ENCODE data around the gene LYSMD4. TPM values are rescaled to one million over a fixed set of nuclear protein-coding genes. Genes with fewer than 3 reads are reported as not detected.

LYSMD4 gene
- total RNA-seq, 1 donor from 2014 or later = 11.7 TPM

- H3K4me3 ChIP-seq = no peak overlapping the region
- H3K9me3 ChIP-seq (ENCODE audit: low read depth) = no peaks in the 10 kb centered on the region
- Mint-ChIP-seq H3K36me3 (no peaks in the 10 kb centered on the region), H3K4me3 (no peak overlapping the region), H3K27ac (no peak overlapping the region), H3K9me3 (no peaks in the 10 kb centered on the region), H3K27me3 (ENCODE audit: insufficient read depth, low read depth) (no peaks in the 10 kb centered on the region), H3K4me1 (peaks cover 2% of the 10 kb centered on the region)
- DNase-seq (ENCODE audit: low spot score) = no peak
- H3K79me2 ChIP-seq (ENCODE audit: low read depth) = no peaks in the 10 kb centered on the region
- no peaks in the 10 kb centered on the region for H3K27me3 ChIP-seq
- peak overlapping the region; percentile 8 for H2AFZ ChIP-seq (replicated peaks)
- no peaks in the 10 kb centered on the region for H3F3A ChIP-seq (ENCODE audit: low read depth)
- no peaks in the 10 kb centered on the region for H3K36me3 ChIP-seq
- H4K20me1 ChIP-seq (ENCODE audit: low read depth) = no peaks in the 10 kb centered on the region
- H3K9ac ChIP-seq = no peak overlapping the region
- peak overlapping the region; percentile 4 for H3K4me2 ChIP-seq
- peaks cover 12% of the 10 kb centered on the region for H3K4me1 ChIP-seq
- no peak for TF ChIP-seq EZH2 (IDR thresholded peaks at IDR 0.05)
- no peak for TF ChIP-seq EZH2phosphoT487 (IDR thresholded peaks at IDR 0.05)
- TF ChIP-seq CTCF (IDR thresholded peaks at IDR 0.05) = no peak
- H3K27ac ChIP-seq = no peak overlapping the region
Measured at GRCh38 chr15:99763827-99764226, 30.6 kb upstream of the LYSMD4 start.

- no peaks in the 10 kb centered on the region for H3K36me3 Mint-ChIP-seq
- peaks cover 2% of the 10 kb centered on the region for H3K4me1 Mint-ChIP-seq
- no peak for DNase-seq (ENCODE audit: low spot score)
- no peaks in the 10 kb centered on the region for H3F3A ChIP-seq (ENCODE audit: low read depth)
- H3K4me3 Mint-ChIP-seq = no peak overlapping the region
- no peaks in the 10 kb centered on the region for H3K9me3 Mint-ChIP-seq
- no peak overlapping the region for H3K27ac ChIP-seq
- no peak overlapping the region for H3K4me3 ChIP-seq
- no peaks in the 10 kb centered on the region for H3K36me3 ChIP-seq
- H2AFZ ChIP-seq (replicated peaks) = no peak overlapping the region
- no peaks in the 10 kb centered on the region for H3K27me3 ChIP-seq
- H4K20me1 ChIP-seq (ENCODE audit: low read depth) = no peaks in the 10 kb centered on the region
- H3K4me1 ChIP-seq = peaks cover 12% of the 10 kb centered on the region
- H3K27ac Mint-ChIP-seq = no peak overlapping the region
- no peaks in the 10 kb centered on the region for H3K9me3 ChIP-seq (ENCODE audit: low read depth)
- no peaks in the 10 kb centered on the region for H3K27me3 Mint-ChIP-seq (ENCODE audit: insufficient read depth, low read depth)
- H3K4me2 ChIP-seq = no peak overlapping the region
- no peaks in the 10 kb centered on the region for H3K79me2 ChIP-seq (ENCODE audit: low read depth)
- TF ChIP-seq CTCF (IDR thresholded peaks at IDR 0.05) (no peak), EZH2phosphoT487 (IDR thresholded peaks at IDR 0.05) (no peak), EZH2 (IDR thresholded peaks at IDR 0.05) (no peak)
- H3K9ac ChIP-seq = no peak overlapping the region
Measured at GRCh38 chr15:99762288-99762687, 29.1 kb upstream of the LYSMD4 start.

GRCh38 chr15:99755692-99756409 is 22.6 kb upstream of the LYSMD4 start:
- H2AFZ ChIP-seq (replicated peaks) = no peak overlapping the region
- Mint-ChIP-seq H3K9me3 (no peaks in the 10 kb centered on the region), H3K27ac (no peak overlapping the region), H3K36me3 (no peaks in the 10 kb centered on the region), H3K4me1 (peaks cover 5% of the 10 kb centered on the region), H3K27me3 (ENCODE audit: insufficient read depth, low read depth) (peaks cover 5% of the 10 kb centered on the region), H3K4me3 (no peak overlapping the region)
- H3K27ac ChIP-seq = no peak overlapping the region
- no peak overlapping the region for H3K9ac ChIP-seq
- peaks cover 6% of the 10 kb centered on the region for H3K4me1 ChIP-seq
- H3K79me2 ChIP-seq (ENCODE audit: low read depth) = no peaks in the 10 kb centered on the region
- H3K9me3 ChIP-seq (ENCODE audit: low read depth) = no peaks in the 10 kb centered on the region
- no peaks in the 10 kb centered on the region for H3F3A ChIP-seq (ENCODE audit: low read depth)
- H3K27me3 ChIP-seq = no peaks in the 10 kb centered on the region
- no peaks in the 10 kb centered on the region for H4K20me1 ChIP-seq (ENCODE audit: low read depth)
- TF ChIP-seq EZH2phosphoT487 (IDR thresholded peaks at IDR 0.05) = no peak
- TF ChIP-seq EZH2 (IDR thresholded peaks at IDR 0.05) = no peak
- peak; percentile 80 for TF ChIP-seq CTCF (IDR thresholded peaks at IDR 0.05)
- H3K36me3 ChIP-seq = no peaks in the 10 kb centered on the region
- no peak overlapping the region for H3K4me2 ChIP-seq
- no peak overlapping the region for H3K4me3 ChIP-seq
- DNase-seq (ENCODE audit: low spot score) = peak; percentile 76
